OCI-LY7 (cell line): ENCODE data around the gene SF3A1.

Experiments used
- EZH2phosphoT487 ChIP-seq: fragments of 200-600 bp; sonication (generic); IDR thresholded peaks from 2 replicates; pipeline ENCODE4 v1.6.1; 2018; ENCODE audit warnings: low read depth, borderline replicate concordance, mild to moderate bottlenecking, mixed run types, antibody characterized with exemption, low read length, moderate library complexity, mixed read lengths
- TF ChIP-seq, protein P1 (sequence below): fragments of 200-600 bp; sonication (generic); conservative IDR thresholded peaks from 2 replicates; pipeline ENCODE4 v1.5.1; 2014; ENCODE audit warnings: mild to moderate bottlenecking, antibody characterized with exemption, low read length, moderate library complexity, mixed read lengths

DNA sequence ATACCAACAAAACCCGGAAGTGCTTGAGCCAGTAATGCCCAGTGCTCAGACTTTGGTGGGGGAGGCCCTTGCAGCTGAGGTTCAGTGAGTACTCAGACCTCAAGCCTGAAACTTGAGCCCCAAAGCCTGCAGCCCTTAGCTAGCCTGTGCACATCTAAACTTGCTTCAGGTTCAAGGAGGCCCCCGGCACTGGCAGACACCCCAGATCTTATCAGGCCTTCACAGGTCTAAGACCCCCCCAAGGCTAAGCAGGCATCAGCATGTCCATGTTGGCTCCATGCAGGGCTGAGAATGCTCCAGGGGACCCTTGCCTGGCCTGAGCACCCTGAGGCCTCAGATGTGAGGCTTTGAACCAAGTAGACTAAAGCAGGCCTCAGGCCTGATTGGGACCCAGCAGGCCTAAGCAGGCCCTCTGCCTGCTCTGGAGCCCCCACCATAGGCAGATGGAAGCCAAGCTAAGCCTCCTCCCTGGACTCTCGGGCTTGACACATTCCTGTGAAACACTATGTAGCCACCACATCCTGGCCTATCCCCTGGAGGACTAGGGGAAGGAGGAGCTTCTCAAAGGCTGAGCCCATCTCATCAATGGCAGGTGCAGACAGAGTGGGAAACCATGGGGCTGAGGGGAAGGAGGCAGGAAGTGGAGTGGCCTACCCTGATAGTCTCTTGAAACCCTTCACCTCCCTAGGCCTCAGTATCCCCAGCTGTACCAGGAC is 66.2 kb downstream of the SF3A1 start:
- TF ChIP-seq, protein P1, sequence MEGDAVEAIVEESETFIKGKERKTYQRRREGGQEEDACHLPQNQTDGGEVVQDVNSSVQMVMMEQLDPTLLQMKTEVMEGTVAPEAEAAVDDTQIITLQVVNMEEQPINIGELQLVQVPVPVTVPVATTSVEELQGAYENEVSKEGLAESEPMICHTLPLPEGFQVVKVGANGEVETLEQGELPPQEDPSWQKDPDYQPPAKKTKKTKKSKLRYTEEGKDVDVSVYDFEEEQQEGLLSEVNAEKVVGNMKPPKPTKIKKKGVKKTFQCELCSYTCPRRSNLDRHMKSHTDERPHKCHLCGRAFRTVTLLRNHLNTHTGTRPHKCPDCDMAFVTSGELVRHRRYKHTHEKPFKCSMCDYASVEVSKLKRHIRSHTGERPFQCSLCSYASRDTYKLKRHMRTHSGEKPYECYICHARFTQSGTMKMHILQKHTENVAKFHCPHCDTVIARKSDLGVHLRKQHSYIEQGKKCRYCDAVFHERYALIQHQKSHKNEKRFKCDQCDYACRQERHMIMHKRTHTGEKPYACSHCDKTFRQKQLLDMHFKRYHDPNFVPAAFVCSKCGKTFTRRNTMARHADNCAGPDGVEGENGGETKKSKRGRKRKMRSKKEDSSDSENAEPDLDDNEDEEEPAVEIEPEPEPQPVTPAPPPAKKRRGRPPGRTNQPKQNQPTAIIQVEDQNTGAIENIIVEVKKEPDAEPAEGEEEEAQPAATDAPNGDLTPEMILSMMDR: no peak
- TF ChIP-seq EZH2phosphoT487: no peak
